GM12878 (cell line): ENCODE measurements around the gene MMEL1. TPM values are rescaled to one million over a fixed set of nuclear protein-coding genes. Genes with fewer than 3 reads are reported as not detected.
"Not testable (repeated sequence)": the region's sequence is repeated elsewhere in the genome, so short reads cannot be mapped to it uniquely, and the experiment has no call there.

Experiments
- ATAC-seq: fragments of 200-7000 bp; cut with Tn5 transposase; 3 replicates; pipeline ENCODE4 v1.9.1; 2020; ENCODE audit warnings: mild to moderate bottlenecking, moderate library complexity
- BruUV-seq: library from RNA; stranded (reverse); fragments of 400-500 nt; replicated peaks from 2 replicates; lab custom pipeline; 2021; lab: Mats Ljungman, UMichigan
- CTCF ChIA-PET: fragments of 300-600 bp; sonication (Branson Sonifier 250); formaldehyde crosslinking; extraction: SDS; loops from one replicate; lab custom pipeline; 2021; ENCODE audit warnings: inconsistent platforms; lab: Yijun Ruan, JAX
- POLR2A ChIA-PET: fragments of 350-600 bp; formaldehyde crosslinking; extraction: SDS; loops from one replicate; lab custom pipeline; 2021; ENCODE audit warnings: inconsistent platforms; lab: Charles Lee
- RAD21 ChIA-PET: fragments of 300-600 bp; sonication (Branson Sonifier 250); formaldehyde crosslinking; loops from one replicate; lab custom pipeline; 2023; ENCODE audit warnings: antibody characterized with exemption; ENCODE audit not compliant: unreplicated experiment; lab: Charles Lee
- SMC1A ChIA-PET: fragments of 300-600 bp; sonication (Branson Sonifier 250); formaldehyde crosslinking; loops from one replicate; lab custom pipeline; 2023; ENCODE audit not compliant: unreplicated experiment, uncharacterized antibody; lab: Charles Lee
- DNase-seq: peaks from one replicate; pipeline ENCODE4 v3.0.0-alpha.2; 2011; ENCODE audit warnings: low read depth, low spot score
- FAIRE-seq: peaks from 3 replicates; lab custom pipeline; 2011; peaks lifted over from hg19 to GRCh38; lab: Jason Lieb, UNC
- H2AFZ ChIP-seq: 2 replicates; pipeline ENCODE4 v1.6.0; 2011; ENCODE audit warnings: low read depth, low read length, control low read depth; ENCODE audit not compliant: control insufficient read depth
- H3K27ac ChIP-seq: 2 replicates; pipeline ENCODE4 v1.5.1; 2011; ENCODE audit warnings: control low read depth; ENCODE audit not compliant: control insufficient read depth, insufficient read depth
- H3K27me3 ChIP-seq, 2 experiments: replicated peaks in 1 of 2; 2 replicates each; pipeline versions ENCODE4 v1.6.0 to v1.6.1; 2011; ENCODE audit warnings: low read length in 1 of 2; ENCODE audit not compliant: control insufficient read depth in 2 of 2, insufficient read depth in 2 of 2
- H3K36me3 ChIP-seq, 2 experiments: 2 replicates each; pipeline ENCODE4 v1.5.1; 2011; ENCODE audit warnings: low read length in 1 of 2; ENCODE audit not compliant: control insufficient read depth in 2 of 2, insufficient read depth in 2 of 2
- H3K4me1 ChIP-seq: 2 replicates; pipeline ENCODE4 v1.6.1; 2011; ENCODE audit warnings: mild to moderate bottlenecking, low read length, moderate library complexity, mixed read lengths; ENCODE audit not compliant: control insufficient read depth, insufficient read depth
- H3K4me2 ChIP-seq: 2 replicates; pipeline ENCODE4 v1.6.0; 2011; ENCODE audit warnings: control low read depth; ENCODE audit not compliant: control insufficient read depth, insufficient read depth
- H3K4me3 ChIP-seq: fragments of 200-600 bp; sonication (generic); 2 replicates; pipeline ENCODE4 v1.5.1; 2016
- H3K79me2 ChIP-seq: 2 replicates; pipeline ENCODE4 v1.6.0; 2011; ENCODE audit warnings: low read length; ENCODE audit not compliant: control insufficient read depth, insufficient read depth
- H3K9ac ChIP-seq: 2 replicates; pipeline ENCODE4 v1.8.0; 2011; ENCODE audit warnings: low read length, control low read depth, mixed read lengths; ENCODE audit not compliant: control insufficient read depth, insufficient read depth
- H3K9me3 ChIP-seq: replicated peaks from 3 replicates; pipeline ENCODE4 v1.5.1; 2011; ENCODE audit warnings: mild to moderate bottlenecking, low read length; ENCODE audit not compliant: control insufficient read depth, insufficient read depth
- H4K20me1 ChIP-seq: 2 replicates; pipeline ENCODE4 v1.6.0; 2011; ENCODE audit not compliant: control insufficient read depth, insufficient read depth
- ATF7 ChIP-seq: fragments of 450-650 bp; IDR thresholded peaks from 2 replicates; pipeline ENCODE4 v1.6.1; 2016; ENCODE audit warnings: low read depth, mild to moderate bottlenecking
- FOS ChIP-seq: IDR thresholded peaks from 3 replicates; pipeline ENCODE4 v1.6.1; 2011; ENCODE audit warnings: borderline replicate concordance; ENCODE audit not compliant: insufficient read length; ENCODE audit errors: extremely low read depth
- NR2C2 ChIP-seq: IDR thresholded peaks from 2 replicates; pipeline ENCODE4 v1.6.1; 2011; ENCODE audit warnings: borderline replicate concordance, low read depth; ENCODE audit not compliant: control insufficient read depth, insufficient read length
- PML ChIP-seq: IDR thresholded peaks from 2 replicates; pipeline ENCODE4 v1.6.1; 2012; ENCODE audit warnings: low read length, inconsistent platforms
- RAD21 ChIP-seq: IDR thresholded peaks from 2 replicates; pipeline ENCODE4 v1.6.1; 2011; ENCODE audit warnings: mild to moderate bottlenecking, low read depth, low read length, moderate library complexity; ENCODE audit not compliant: insufficient read depth
- RB1 ChIP-seq: fragments of 450-650 bp; formaldehyde crosslinking; IDR thresholded peaks from 2 replicates; pipeline ENCODE4 v1.6.1; 2017; ENCODE audit warnings: mild to moderate bottlenecking, borderline replicate concordance
- SMC3 ChIP-seq: IDR thresholded peaks from 2 replicates; pipeline ENCODE4 v1.6.1; 2011; ENCODE audit warnings: low read length, improper control_type of control experiment, borderline replicate concordance
- SREBF2 ChIP-seq: IDR thresholded peaks from 2 replicates; pipeline ENCODE4 v1.6.1; 2012; ENCODE audit warnings: mild to moderate bottlenecking, low read length
- WGBS: methylation state at CpG from one replicate; pipeline ENCODE4 v1.1.6; 2016; ENCODE audit warnings: low lambda C conversion rate; ENCODE audit not compliant: insufficient replicate concordance, insufficient coverage; ENCODE audit errors: missing lambda C conversion rate; 5-methylcytosine and 5-hydroxymethylcytosine counted together
- in situ Hi-C: fragments of 300-500 bp; cut with MboI; formaldehyde crosslinking; loops from 9 replicates; pipeline ENCODE4 v1.14.3; 2018; ENCODE audit warnings: mixed read lengths
- intact Hi-C: fragments of 100-400 bp; cut with micrococcal nuclease; formaldehyde crosslinking; loops from one replicate; pipeline ENCODE4 v1.14.2; 2022; ENCODE audit not compliant: unreplicated experiment
- polyA plus RNA-seq, 11 experiments: library from polyadenylated mRNA; depleted of rRNA in 4 of 11; unstranded in 6 of 11; stranded (reverse) in 5 of 11; fragments of >200 nt; fragmentation: Nextera tagmentation in 4 of 11; fragmentation: Illumina TruSeq in 1 of 11; extraction: Ambion mirVana in 4 of 11; extraction: Trizol in 1 of 11; gene quantifications; 1 replicate in 1 of 11; 2 replicates in 10 of 11; pipeline versions ENCODE4 v1.2.1 to v1.2.3, GENCODE V29; 2011 to 2016; ENCODE audit warnings: inconsistent platforms in 2 of 11, missing spikeins in 2 of 11, low read depth in 1 of 11
- total RNA-seq, 4 experiments: library from RNA; depleted of rRNA in 3 of 4; stranded (reverse); fragments of >200 nt in 3 of 4; fragmentation: Illumina TruSeq in 1 of 4; extraction: Trizol in 1 of 4; gene quantifications; 2 replicates each; pipeline versions ENCODE4 v1.2.1 to v1.2.3, GENCODE V29; 2013 to 2021
- TF ChIP-seq, protein P1 (sequence below): IDR thresholded peaks from 2 replicates; pipeline ENCODE4 v1.6.1; 2011; ENCODE audit warnings: low read depth, low read length, improper control_type of control experiment, borderline replicate concordance
- TF ChIP-seq, protein P2 (sequence below): IDR thresholded peaks from 2 replicates; pipeline ENCODE4 v1.6.1; 2011; ENCODE audit warnings: low read depth, mild to moderate bottlenecking, low read length, moderate library complexity, borderline replicate concordance; ENCODE audit errors: extremely low read depth

Gene MMEL1
- total and polyA plus RNA-seq, 10 of the 15 experiments (the other 5 are each of a cell fraction or from before 2014, with no cell fraction given): 0.11 TPM; not detected in 9

DNA sequence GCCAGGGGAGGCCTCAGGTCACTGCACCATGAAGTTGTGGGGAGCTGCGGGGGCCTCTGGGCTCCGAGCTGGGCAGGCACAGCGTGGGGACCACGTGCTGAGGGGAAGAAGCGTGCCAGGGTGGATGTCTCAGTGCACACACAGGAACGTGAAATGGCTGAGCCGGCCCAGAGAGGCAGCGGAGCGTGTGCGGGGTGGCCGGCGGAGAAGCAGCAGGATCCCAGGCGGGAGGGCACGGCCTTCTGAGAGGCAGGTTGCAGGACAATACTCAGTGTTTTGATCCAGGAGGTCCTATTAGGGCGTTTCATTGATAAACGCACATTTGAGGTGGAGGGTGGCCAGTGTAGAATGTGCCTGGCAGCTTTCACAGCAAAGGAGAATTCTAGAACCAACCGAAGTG is 63.8 kb downstream of the MMEL1 start:
- POLR2A ChIA-PET: no interaction called here
- SMC1A ChIA-PET: no interaction called here

DNA sequence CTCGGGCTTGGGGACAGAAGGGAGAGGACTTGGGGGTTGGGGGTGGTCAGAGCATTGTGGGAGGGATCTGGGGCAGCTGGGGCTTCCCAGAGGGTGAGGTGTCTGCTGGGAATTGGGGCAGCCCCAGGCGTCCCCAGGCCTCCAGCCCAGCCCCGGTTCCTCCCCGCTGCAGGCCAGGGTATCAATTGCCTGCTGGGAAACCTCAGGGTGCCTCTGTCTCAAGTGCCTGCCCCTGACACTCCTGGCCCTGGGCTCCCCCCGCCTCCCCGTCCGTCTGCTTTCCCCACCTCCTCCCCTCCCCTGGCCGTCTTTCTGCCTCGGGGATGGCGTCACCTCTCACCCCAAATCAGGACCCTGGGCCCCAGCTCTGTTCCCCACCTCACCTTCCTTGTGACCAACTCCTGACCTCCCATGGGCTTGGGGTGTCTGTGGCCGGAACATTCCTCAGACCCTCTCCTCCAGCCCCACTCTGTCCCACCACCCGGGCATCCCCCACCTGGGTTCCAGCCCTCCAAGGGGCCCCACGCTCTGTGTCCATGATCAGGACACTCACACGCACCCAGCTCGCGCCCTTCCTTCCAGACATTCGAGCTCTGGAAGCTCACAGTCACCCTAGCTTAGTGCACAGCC is 64.5 kb downstream of the MMEL1 start:
- H4K20me1 ChIP-seq, H3K36me3 ChIP-seq, H3K4me1 ChIP-seq, H3K9me3 ChIP-seq, intact Hi-C loops, H3K27me3 ChIP-seq, DNase-seq, H3K79me2 ChIP-seq, H2AFZ ChIP-seq, RAD21 ChIA-PET, CTCF ChIA-PET, SMC1A ChIA-PET, H3K27ac ChIP-seq, H3K9ac ChIP-seq, H3K4me3 ChIP-seq, in situ Hi-C loops, BruUV-seq, H3K4me2 ChIP-seq, POLR2A ChIA-PET: not testable (repeated sequence)
- 38% methylated on average over 6 of the region's 17 CpGs for WGBS
- FAIRE-seq (peak; percentile 91), ATAC-seq (peak; percentile 79)

More for the DNA sequence above, 63.8 kb downstream of the MMEL1 start:
- ChIA-PET RAD21 (no interaction called here), CTCF (no interaction called here)
- Histone ChIP-seq H3K27ac (no peak overlapping the region), H3K4me3 (no peak overlapping the region), H4K20me1 (no peaks in the 10 kb centered on the region), H2AFZ (no peak overlapping the region), H3K4me1 (no peaks in the 10 kb centered on the region), H3K27me3 (no peaks in the 10 kb centered on the region), H3K4me2 (no peak overlapping the region), H3K9me3 (peaks cover 2% of the 10 kb centered on the region; the same call in 1 of the 3 replicates), H3K9ac (no peak overlapping the region), H3K79me2 (no peaks in the 10 kb centered on the region), H3K36me3 (no peaks in the 10 kb centered on the region)
- DNase-seq (no peak), ATAC-seq (no peak), FAIRE-seq (no peak)
- WGBS: 86% methylated on average over 15 of the region's 17 CpGs
- intact Hi-C loops (no loop called here), in situ Hi-C loops (no loop called here)
- BruUV-seq: no TSS peak
- TF ChIP-seq NR2C2 (no peak), ATF7 (no peak), SREBF2 (no peak), RAD21 (no peak), PML (no peak), RB1 (no peak), FOS (no peak), SMC3 (no peak)
- TF ChIP-seq, protein P1, sequence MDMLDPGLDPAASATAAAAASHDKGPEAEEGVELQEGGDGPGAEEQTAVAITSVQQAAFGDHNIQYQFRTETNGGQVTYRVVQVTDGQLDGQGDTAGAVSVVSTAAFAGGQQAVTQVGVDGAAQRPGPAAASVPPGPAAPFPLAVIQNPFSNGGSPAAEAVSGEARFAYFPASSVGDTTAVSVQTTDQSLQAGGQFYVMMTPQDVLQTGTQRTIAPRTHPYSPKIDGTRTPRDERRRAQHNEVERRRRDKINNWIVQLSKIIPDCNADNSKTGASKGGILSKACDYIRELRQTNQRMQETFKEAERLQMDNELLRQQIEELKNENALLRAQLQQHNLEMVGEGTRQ: no peak
- TF ChIP-seq, protein P2, sequence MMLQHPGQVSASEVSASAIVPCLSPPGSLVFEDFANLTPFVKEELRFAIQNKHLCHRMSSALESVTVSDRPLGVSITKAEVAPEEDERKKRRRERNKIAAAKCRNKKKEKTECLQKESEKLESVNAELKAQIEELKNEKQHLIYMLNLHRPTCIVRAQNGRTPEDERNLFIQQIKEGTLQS: no peak
